ENCODE data around the gene VPS13D. TPM values are rescaled to one million over a fixed set of nuclear protein-coding genes. Genes with fewer than 3 reads are reported as not detected.
A peak's percentile ranks its signal among the peaks of the same experiment; 100 is the strongest.

VPS13D gene
- total RNA-seq, 2 donors from 2014 or later: 70.1 to 129 TPM

- Histone ChIP-seq H3K27ac (peak overlapping the region; percentile 52 to 60), H3K27me3 (replicated peaks; ENCODE audit: insufficient read depth) (no peaks in the 10 kb centered on the region), H3K4me1 (ENCODE audit: control insufficient read depth in 1 of 2, low read depth in 2 of 2) (peaks cover 42 to 65% of the 10 kb centered on the region in 2 donors), H3K9me3 (no peaks in the 10 kb centered on the region), H3K36me3 (peaks cover 10% of the 10 kb centered on the region), H3K4me3 (no peak overlapping the region)
- DNase-seq (ENCODE audit: low spot score): no peak
- TF ChIP-seq CTCF (IDR thresholded peaks at IDR 0.05): no peak
- no peak for ATAC-seq (ENCODE audit: insufficient number of reproducible peaks, low FRiP score, low read depth)
These were observed 109.6 kb downstream of the VPS13D start for GRCh38 chr1:12339396-12339795.

GRCh38 chr1:12339811-12340543, 110.1 kb downstream of the VPS13D start:
- Histone ChIP-seq H3K27me3 (replicated peaks; ENCODE audit: insufficient read depth) (no peaks in the 10 kb centered on the region), H3K4me1 (ENCODE audit: control insufficient read depth in 1 of 2, low read depth in 2 of 2) (peaks cover 47 to 70% of the 10 kb centered on the region in 2 donors), H3K27ac (peak overlapping the region; percentile 52 to 60), H3K4me3 (no peak overlapping the region), H3K36me3 (peaks cover 9% of the 10 kb centered on the region), H3K9me3 (no peaks in the 10 kb centered on the region)
- TF ChIP-seq CTCF (IDR thresholded peaks at IDR 0.05): no peak
- DNase-seq (ENCODE audit: low spot score) (no peak), ATAC-seq (ENCODE audit: insufficient number of reproducible peaks, low FRiP score, low read depth) (no peak)

GRCh38 chr1:12340544-12340930, 110.7 kb downstream of the VPS13D start:
- Histone ChIP-seq H3K9me3 (no peaks in the 10 kb centered on the region), H3K27ac (no peak overlapping the region), H3K4me1 (ENCODE audit: control insufficient read depth in 1 of 2, low read depth in 2 of 2) (peaks cover 53 to 76% of the 10 kb centered on the region in 2 donors), H3K4me3 (no peak overlapping the region), H3K36me3 (peaks cover 3% of the 10 kb centered on the region), H3K27me3 (replicated peaks; ENCODE audit: insufficient read depth) (no peaks in the 10 kb centered on the region)
- ATAC-seq (ENCODE audit: insufficient number of reproducible peaks, low FRiP score, low read depth) (no peak), DNase-seq (ENCODE audit: low spot score) (no peak)
- no peak for TF ChIP-seq CTCF (IDR thresholded peaks at IDR 0.05)

- Histone ChIP-seq H3K36me3 (peaks cover 8% of the 10 kb centered on the region), H3K4me3 (no peak overlapping the region), H3K9me3 (no peaks in the 10 kb centered on the region), H3K4me1 (ENCODE audit: control insufficient read depth in 1 of 2, low read depth in 2 of 2) (peaks cover 53 to 78% of the 10 kb centered on the region in 2 donors), H3K27me3 (replicated peaks; ENCODE audit: insufficient read depth) (no peaks in the 10 kb centered on the region), H3K27ac (no peak overlapping the region)
- no peak for DNase-seq (ENCODE audit: low spot score)
- no peak for ATAC-seq (ENCODE audit: insufficient number of reproducible peaks, low FRiP score, low read depth)
- TF ChIP-seq CTCF (IDR thresholded peaks at IDR 0.05): no peak
These were observed 111.8 kb downstream of the VPS13D start for GRCh38 chr1:12341667-12342066.

GRCh38 chr1:12342401-12343003, 112.7 kb downstream of the VPS13D start:
- no peak for DNase-seq (ENCODE audit: low spot score)
- H3K9me3 ChIP-seq: no peaks in the 10 kb centered on the region
- H3K4me3 ChIP-seq: no peak overlapping the region
- no peaks in the 10 kb centered on the region for H3K27me3 ChIP-seq (replicated peaks; ENCODE audit: insufficient read depth)
- TF ChIP-seq CTCF (IDR thresholded peaks at IDR 0.05): no peak
- H3K27ac ChIP-seq: peak overlapping the region in 1 of 2 donors; percentile 22
- no peak for ATAC-seq (ENCODE audit: insufficient number of reproducible peaks, low FRiP score, low read depth)
- H3K36me3 ChIP-seq: peaks cover 11% of the 10 kb centered on the region
- H3K4me1 ChIP-seq (ENCODE audit: control insufficient read depth in 1 of 2, low read depth in 2 of 2): peaks cover 48 to 70% of the 10 kb centered on the region in 2 donors

All from thoracic aorta (tissue), 2 donors.